Chondrocyte (in vitro differentiated cells): ENCODE data around the gene NMRK2. TPM values are rescaled to one million over a fixed set of nuclear protein-coding genes. Genes with fewer than 3 reads are reported as not detected.
"Not testable (repeated sequence)": the region's sequence is repeated elsewhere in the genome, so short reads cannot be mapped to it uniquely, and the experiment has no call there.

Experiments
- DNase-seq: peaks from one replicate; pipeline ENCODE4 v3.0.0; 2021; ENCODE audit warnings: mixed read lengths, low spot score
- H3K27ac Mint-ChIP-seq: one replicate; pipeline ENCODE4 v1.8.0; 2021; ENCODE audit warnings: mild to moderate bottlenecking, moderate library complexity, mixed read lengths; ENCODE audit not compliant: unreplicated experiment
- H3K27me3 Mint-ChIP-seq: 2 replicates; pipeline ENCODE4 v1.8.0; 2021; ENCODE audit warnings: low read depth, mixed read lengths
- H3K36me3 Mint-ChIP-seq: 2 replicates; pipeline ENCODE4 v1.8.0; 2021; ENCODE audit warnings: low read depth, mixed read lengths
- H3K4me1 Mint-ChIP-seq: 2 replicates; pipeline ENCODE4 v1.8.0; 2021; ENCODE audit warnings: low read depth, mild to moderate bottlenecking, mixed read lengths
- H3K4me3 Mint-ChIP-seq: one replicate; pipeline ENCODE4 v1.8.0; 2021; ENCODE audit warnings: mild to moderate bottlenecking, moderate library complexity, mixed read lengths; ENCODE audit not compliant: unreplicated experiment
- H3K9me3 Mint-ChIP-seq: 2 replicates; pipeline ENCODE4 v1.8.0; 2021; ENCODE audit warnings: low read depth, mixed read lengths
- long read RNA-seq: library from polyadenylated mRNA; stranded (forward); transcript quantifications from one replicate; pipeline ENCODE4 v2.0.0, GENCODE V29; 2021
- total RNA-seq: library from RNA; stranded (reverse); gene quantifications from 3 replicates; pipeline ENCODE4 v1.2.1, GENCODE V29; 2021
- TF ChIP-seq, protein P1 (sequence below): fragments of 200-600 bp; sonication (generic); IDR thresholded peaks from 2 replicates; pipeline ENCODE4 v1.5.0; 2021; ENCODE audit warnings: antibody characterized with exemption, mild to moderate bottlenecking, moderate library complexity

The NMRK2 gene, protein sequence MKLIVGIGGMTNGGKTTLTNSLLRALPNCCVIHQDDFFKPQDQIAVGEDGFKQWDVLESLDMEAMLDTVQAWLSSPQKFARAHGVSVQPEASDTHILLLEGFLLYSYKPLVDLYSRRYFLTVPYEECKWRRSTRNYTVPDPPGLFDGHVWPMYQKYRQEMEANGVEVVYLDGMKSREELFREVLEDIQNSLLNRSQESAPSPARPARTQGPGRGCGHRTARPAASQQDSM
- total RNA-seq: not detected in 3 replicates
- long read RNA-seq: 0 reads

DNA sequence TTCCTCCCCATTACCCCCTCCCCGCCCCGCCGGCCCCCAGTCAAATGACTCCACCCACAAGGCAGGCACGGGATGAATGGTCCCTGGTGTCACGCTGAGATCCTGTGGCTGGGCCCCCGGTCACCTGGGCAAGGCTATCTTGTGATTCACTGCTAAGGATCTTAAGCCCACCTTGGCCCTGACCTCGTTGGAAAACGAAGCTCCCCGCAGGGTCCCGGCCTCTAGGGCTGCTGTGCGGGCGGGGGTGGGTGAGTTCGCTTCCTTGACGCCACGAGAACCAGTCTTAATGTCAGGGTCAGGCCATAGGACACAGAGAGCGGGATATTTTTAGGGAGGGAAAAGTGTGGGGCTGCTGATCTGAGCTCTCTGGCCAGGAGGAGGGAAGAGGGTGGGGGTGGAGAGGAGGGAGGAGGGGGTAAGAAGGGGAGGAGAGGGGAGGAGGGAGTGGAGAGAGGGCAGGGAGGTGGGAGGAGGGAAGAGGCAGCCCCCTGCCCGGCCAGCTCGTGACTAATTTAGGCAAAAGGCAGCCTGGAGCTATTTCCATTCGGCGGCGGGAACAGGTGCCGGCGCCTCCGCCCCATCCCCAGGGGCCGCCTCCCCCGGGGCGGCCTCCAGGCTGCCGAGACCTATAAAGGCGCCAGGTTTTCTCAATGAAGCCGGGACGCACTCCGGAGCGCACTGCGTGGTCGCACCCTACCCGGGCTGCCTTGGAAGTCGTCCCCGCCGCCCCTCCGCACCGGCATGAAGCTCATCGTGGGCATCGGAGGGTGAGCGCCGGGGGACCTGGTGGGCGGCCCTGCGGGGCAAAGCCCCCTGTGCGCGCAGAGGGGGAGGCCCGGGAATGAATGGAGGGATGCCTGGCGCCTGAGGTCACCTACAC, at the start of gene NMRK2:
Gene NMRK2 (plus strand): TSS at position 139 of the 880 bp plus-strand sequence. CDS start 603 bp downstream, at position 742.
- TF ChIP-seq, protein P1, sequence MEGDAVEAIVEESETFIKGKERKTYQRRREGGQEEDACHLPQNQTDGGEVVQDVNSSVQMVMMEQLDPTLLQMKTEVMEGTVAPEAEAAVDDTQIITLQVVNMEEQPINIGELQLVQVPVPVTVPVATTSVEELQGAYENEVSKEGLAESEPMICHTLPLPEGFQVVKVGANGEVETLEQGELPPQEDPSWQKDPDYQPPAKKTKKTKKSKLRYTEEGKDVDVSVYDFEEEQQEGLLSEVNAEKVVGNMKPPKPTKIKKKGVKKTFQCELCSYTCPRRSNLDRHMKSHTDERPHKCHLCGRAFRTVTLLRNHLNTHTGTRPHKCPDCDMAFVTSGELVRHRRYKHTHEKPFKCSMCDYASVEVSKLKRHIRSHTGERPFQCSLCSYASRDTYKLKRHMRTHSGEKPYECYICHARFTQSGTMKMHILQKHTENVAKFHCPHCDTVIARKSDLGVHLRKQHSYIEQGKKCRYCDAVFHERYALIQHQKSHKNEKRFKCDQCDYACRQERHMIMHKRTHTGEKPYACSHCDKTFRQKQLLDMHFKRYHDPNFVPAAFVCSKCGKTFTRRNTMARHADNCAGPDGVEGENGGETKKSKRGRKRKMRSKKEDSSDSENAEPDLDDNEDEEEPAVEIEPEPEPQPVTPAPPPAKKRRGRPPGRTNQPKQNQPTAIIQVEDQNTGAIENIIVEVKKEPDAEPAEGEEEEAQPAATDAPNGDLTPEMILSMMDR: no peak
- no peak for DNase-seq
- H3K4me3 Mint-ChIP-seq: no peak within 1 kb of the TSS
- H3K27ac Mint-ChIP-seq: no peak within 1 kb of the TSS
- peaks cover 1% of the 10 kb centered on the region for H3K36me3 Mint-ChIP-seq
- peaks cover 30% of the 10 kb centered on the region for H3K27me3 Mint-ChIP-seq
- no peaks in the 10 kb centered on the region for H3K4me1 Mint-ChIP-seq
- H3K9me3 Mint-ChIP-seq: no peaks in the 10 kb centered on the region

DNA sequence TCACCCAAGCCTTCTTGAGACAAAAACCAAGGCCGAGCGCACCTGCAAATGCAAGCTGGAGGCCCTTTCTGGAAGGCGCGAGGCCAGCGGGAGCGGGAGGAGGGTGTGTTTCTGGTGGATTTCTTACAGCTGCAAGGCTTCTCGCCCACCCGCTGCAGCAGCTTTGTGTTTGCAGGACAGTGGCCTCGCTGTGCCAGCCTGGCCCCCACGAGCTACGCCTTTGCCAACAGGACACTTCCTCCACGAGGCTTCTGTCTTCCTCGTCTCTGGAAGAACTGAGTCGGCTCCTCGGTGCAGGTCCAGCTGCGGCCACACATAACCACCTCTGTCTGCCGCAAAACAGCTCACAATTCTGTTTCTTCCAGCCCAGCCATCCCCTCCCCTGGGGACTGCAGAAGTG, 42.3 kb upstream of the NMRK2 start:
- H3K4me1 Mint-ChIP-seq: no peaks in the 10 kb centered on the region
- H3K36me3 Mint-ChIP-seq: no peaks in the 10 kb centered on the region
- no peaks in the 10 kb centered on the region for H3K9me3 Mint-ChIP-seq
- TF ChIP-seq, protein P1: no peak
- peaks cover 10% of the 10 kb centered on the region for H3K27me3 Mint-ChIP-seq
- no peak overlapping the region for H3K27ac Mint-ChIP-seq
- no peak overlapping the region for H3K4me3 Mint-ChIP-seq
- no peak for DNase-seq

DNA sequence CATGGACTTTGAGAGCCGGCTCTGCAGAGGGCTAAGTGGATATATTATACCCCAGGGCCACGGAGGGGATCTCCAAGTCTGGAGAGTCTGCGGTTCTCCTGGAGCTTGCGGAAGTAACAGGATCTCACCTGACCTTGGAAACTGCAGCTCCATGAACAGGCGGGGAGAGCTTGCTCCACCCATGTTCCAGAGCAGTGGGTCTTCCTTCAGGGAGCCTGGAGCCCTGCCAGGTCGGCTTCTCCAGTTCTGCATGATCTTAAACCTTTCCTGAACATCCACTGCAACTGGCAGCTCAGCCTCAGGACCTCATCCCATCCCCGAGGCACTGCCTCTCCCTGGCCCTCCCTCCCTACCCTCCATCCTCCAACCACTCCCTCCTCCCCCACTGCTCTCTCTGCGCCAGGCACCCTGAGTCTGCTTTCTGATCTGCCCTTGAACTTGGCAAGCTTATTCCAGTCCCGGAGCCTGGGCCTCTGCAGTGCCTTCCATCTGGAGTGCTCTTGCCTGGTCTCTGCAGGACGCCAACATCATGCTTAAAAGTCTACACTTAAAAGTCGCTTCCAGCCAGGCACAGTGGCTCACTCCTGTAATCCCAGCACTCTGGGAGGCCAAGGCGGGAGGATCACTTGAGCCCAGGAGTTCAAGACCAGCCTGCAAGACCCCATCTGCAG, 39.2 kb upstream of the NMRK2 start:
- Mint-ChIP-seq H3K9me3 (peaks cover 3% of the 10 kb centered on the region), H3K27ac (no peak overlapping the region), H3K27me3 (peaks cover 18% of the 10 kb centered on the region), H3K36me3 (no peaks in the 10 kb centered on the region), H3K4me1 (no peaks in the 10 kb centered on the region), H3K4me3 (no peak overlapping the region)
- DNase-seq: no peak
- TF ChIP-seq, protein P1: no peak

DNA sequence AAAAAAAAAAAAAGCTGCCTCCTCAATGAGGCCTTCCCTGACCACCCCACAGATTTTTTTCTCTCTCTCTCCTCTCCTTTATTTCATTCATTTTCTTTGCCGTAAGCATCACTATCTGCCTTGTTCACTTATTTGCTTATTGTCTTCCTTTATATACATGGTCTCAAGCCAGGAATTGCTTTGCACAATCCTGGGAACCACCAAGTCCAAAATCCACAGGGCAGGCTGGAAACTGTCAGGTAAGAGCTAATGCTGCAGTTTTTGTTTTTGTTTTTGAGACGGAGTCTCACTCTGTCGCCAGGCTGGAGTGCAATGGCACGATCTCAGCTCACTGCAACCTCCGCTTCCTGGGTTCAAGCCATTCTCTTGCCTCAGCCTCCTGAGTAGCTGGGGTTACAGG, 37.9 kb upstream of the NMRK2 start:
- H3K27ac Mint-ChIP-seq, H3K36me3 Mint-ChIP-seq, DNase-seq, H3K4me3 Mint-ChIP-seq, H3K9me3 Mint-ChIP-seq, H3K4me1 Mint-ChIP-seq: not testable (repeated sequence)
- peaks cover 20% of the 10 kb centered on the region for H3K27me3 Mint-ChIP-seq

DNA sequence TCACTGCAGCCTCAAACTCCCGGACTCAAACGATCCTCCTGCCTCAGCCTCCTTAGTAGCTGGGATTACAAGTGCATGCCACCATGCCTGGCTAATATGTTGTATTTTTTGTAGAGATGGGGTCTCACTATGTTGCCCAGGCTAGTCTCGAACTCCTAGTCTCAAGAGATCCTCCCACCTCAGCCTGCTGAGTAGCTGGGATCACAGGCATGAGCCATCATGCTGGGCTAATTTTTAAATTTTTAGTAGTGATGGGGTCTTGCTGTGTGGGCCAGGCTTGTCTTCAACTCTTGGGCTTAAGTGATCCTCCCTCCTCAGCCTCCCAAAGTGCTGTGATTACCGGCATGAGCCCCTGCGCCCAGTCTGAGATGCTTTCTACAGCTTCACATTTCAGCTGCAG, 37.1 kb upstream of the NMRK2 start:
- H3K27me3 Mint-ChIP-seq: peaks cover 25% of the 10 kb centered on the region
- peaks cover 3% of the 10 kb centered on the region for H3K9me3 Mint-ChIP-seq

More for the DNA sequence above, 37.1 kb upstream of the NMRK2 start:
- no peaks in the 10 kb centered on the region for H3K36me3 Mint-ChIP-seq
- no peak overlapping the region for H3K27ac Mint-ChIP-seq
- no peak for DNase-seq
- H3K4me1 Mint-ChIP-seq: no peaks in the 10 kb centered on the region
- TF ChIP-seq, protein P1: no peak
- no peak overlapping the region for H3K4me3 Mint-ChIP-seq
